Neural cell (in vitro differentiated cells): ENCODE results near the gene NCBP3. TPM values are rescaled to one million over a fixed set of nuclear protein-coding genes. Genes with fewer than 3 reads are reported as not detected.

Experiments used
- H2AFZ ChIP-seq: fragments of 200-600, 300-800 bp; sonication (generic), shearing (Covaris generic); 2 replicates; pipeline ENCODE4 v1.6.0; 2014; ENCODE audit warnings: low read depth, mild to moderate bottlenecking, antibody characterized with exemption, low read length, moderate library complexity
- H3F3A ChIP-seq: fragments of 200-600 bp; shearing (Covaris generic); 2 replicates; pipeline ENCODE4 v1.6.1; 2016; ENCODE audit warnings: mild to moderate bottlenecking, moderate library complexity, mixed read lengths, antibody characterized with exemption, low read length; ENCODE audit not compliant: insufficient read depth, poor library complexity, severe bottlenecking
- H3K27ac ChIP-seq: fragments of 200-600, 300-800 bp; sonication (generic), shearing (Covaris generic); 2 replicates; pipeline ENCODE4 v1.5.1; 2014; ENCODE audit warnings: mild to moderate bottlenecking, low read length, moderate library complexity
- H3K27me3 ChIP-seq: fragments of 300-800, 200-600 bp; sonication (generic), shearing (Covaris generic); 2 replicates; pipeline ENCODE4 v1.6.0; 2014; ENCODE audit warnings: mild to moderate bottlenecking, low read depth, low read length, moderate library complexity; ENCODE audit not compliant: insufficient read depth
- H3K36me3 ChIP-seq: fragments of 300-800, 200-600 bp; sonication (generic), shearing (Covaris generic); 2 replicates; pipeline ENCODE4 v1.5.1; 2014; ENCODE audit warnings: mild to moderate bottlenecking, antibody characterized with exemption, low read length, moderate library complexity; ENCODE audit not compliant: insufficient read depth
- H3K4me2 ChIP-seq: fragments of 300-800, 200-600 bp; sonication (generic), shearing (Covaris generic); 2 replicates; pipeline ENCODE4 v1.6.0; 2014; ENCODE audit warnings: mild to moderate bottlenecking, low read length
- H3K4me3 ChIP-seq: fragments of 300-800, 200-600 bp; sonication (generic), shearing (Covaris generic); 2 replicates; pipeline ENCODE4 v1.5.1; 2014; ENCODE audit warnings: mild to moderate bottlenecking, low read length, moderate library complexity
- H3K79me2 ChIP-seq: fragments of 200-600 bp; shearing (Covaris generic); replicated peaks from 2 replicates; pipeline ENCODE4 v1.6.0; 2014; ENCODE audit warnings: mild to moderate bottlenecking, low read length, moderate library complexity; ENCODE audit not compliant: insufficient read depth
- H3K9ac ChIP-seq: fragments of 300-800, 200-600 bp; sonication (generic), shearing (Covaris generic); 2 replicates; pipeline ENCODE4 v1.6.1; 2016; ENCODE audit warnings: mild to moderate bottlenecking, low read length, mixed read lengths
- H3K9me2 ChIP-seq: fragments of 200-600 bp; shearing (Covaris generic); 2 replicates; pipeline ENCODE4 v1.6.1; 2016; ENCODE audit warnings: mild to moderate bottlenecking, low read length, mixed read lengths; ENCODE audit not compliant: insufficient read depth
- H3K9me3 ChIP-seq: fragments of 200-600, 300-800 bp; sonication (generic), shearing (Covaris generic); 2 replicates; pipeline ENCODE4 v1.6.1; 2016; ENCODE audit warnings: mild to moderate bottlenecking, mixed run types, low read length, moderate library complexity, mixed read lengths
- H4K20me1 ChIP-seq: fragments of 200-600 bp; shearing (Covaris generic); 2 replicates; pipeline ENCODE4 v1.6.1; 2016; ENCODE audit warnings: mild to moderate bottlenecking, mixed run types; ENCODE audit not compliant: insufficient read depth
- EP300 ChIP-seq: fragments of 450-650 bp; conservative IDR thresholded peaks from 2 replicates; pipeline ENCODE4 v1.6.1; 2014; ENCODE audit warnings: antibody characterized with exemption, mild to moderate bottlenecking, moderate library complexity; ENCODE audit not compliant: poor library complexity, severe bottlenecking
- EZH2 ChIP-seq: fragments of 200-600, 300-800 bp; shearing (Covaris generic), sonication (generic); IDR thresholded peaks from 2 replicates; pipeline ENCODE4 v1.6.1; 2014; ENCODE audit warnings: antibody characterized with exemption, low read length, borderline replicate concordance, mild to moderate bottlenecking; ENCODE audit not compliant: insufficient read depth, poor library complexity, severe bottlenecking
- MXI1 ChIP-seq: fragments of 450-650 bp; conservative IDR thresholded peaks from 2 replicates; pipeline ENCODE4 v1.6.1; 2014; ENCODE audit warnings: antibody characterized with exemption, mild to moderate bottlenecking; ENCODE audit not compliant: poor library complexity, severe bottlenecking
- POLR2AphosphoS5 ChIP-seq: IDR thresholded peaks from 2 replicates; pipeline ENCODE4 v1.6.1; 2012
- RAD21 ChIP-seq: fragments of 450-650 bp; conservative IDR thresholded peaks from 2 replicates; pipeline ENCODE4 v1.6.1; 2014; ENCODE audit warnings: antibody characterized with exemption, mild to moderate bottlenecking, moderate library complexity
- REST ChIP-seq: IDR thresholded peaks from 2 replicates; pipeline ENCODE4 v1.6.1; 2012; ENCODE audit warnings: borderline replicate concordance
- SMC3 ChIP-seq: fragments of 450-650 bp; conservative IDR thresholded peaks from 2 replicates; pipeline ENCODE4 v1.6.1; 2014; ENCODE audit warnings: antibody characterized with exemption, mild to moderate bottlenecking, moderate library complexity; ENCODE audit not compliant: poor library complexity
- TAF1 ChIP-seq: IDR thresholded peaks from 2 replicates; pipeline ENCODE4 v1.6.1; 2012; ENCODE audit warnings: low read depth
- polyA minus RNA-seq: library from RNA; depleted of rRNA, polyadenylated mRNA; stranded (reverse); fragments of >200 nt; gene quantifications from 2 replicates; pipeline ENCODE4 v1.2.3, GENCODE V29; 2014
- polyA plus RNA-seq: library from polyadenylated mRNA; depleted of rRNA; stranded (reverse); fragments of >200 nt; gene quantifications from 2 replicates; pipeline ENCODE4 v1.2.3, GENCODE V29; 2014
- TF ChIP-seq, protein P1 (sequence below): fragments of 450-650 bp; IDR thresholded peaks from 2 replicates; pipeline ENCODE4 v1.5.1; 2014; ENCODE audit warnings: antibody characterized with exemption, mild to moderate bottlenecking, moderate library complexity; ENCODE audit not compliant: poor library complexity, severe bottlenecking

Gene NCBP3
- polyA plus RNA-seq (47.0 and 132 TPM in 2 replicates), polyA minus RNA-seq (51.4 and 61.9 TPM in 2 replicates)

DNA sequence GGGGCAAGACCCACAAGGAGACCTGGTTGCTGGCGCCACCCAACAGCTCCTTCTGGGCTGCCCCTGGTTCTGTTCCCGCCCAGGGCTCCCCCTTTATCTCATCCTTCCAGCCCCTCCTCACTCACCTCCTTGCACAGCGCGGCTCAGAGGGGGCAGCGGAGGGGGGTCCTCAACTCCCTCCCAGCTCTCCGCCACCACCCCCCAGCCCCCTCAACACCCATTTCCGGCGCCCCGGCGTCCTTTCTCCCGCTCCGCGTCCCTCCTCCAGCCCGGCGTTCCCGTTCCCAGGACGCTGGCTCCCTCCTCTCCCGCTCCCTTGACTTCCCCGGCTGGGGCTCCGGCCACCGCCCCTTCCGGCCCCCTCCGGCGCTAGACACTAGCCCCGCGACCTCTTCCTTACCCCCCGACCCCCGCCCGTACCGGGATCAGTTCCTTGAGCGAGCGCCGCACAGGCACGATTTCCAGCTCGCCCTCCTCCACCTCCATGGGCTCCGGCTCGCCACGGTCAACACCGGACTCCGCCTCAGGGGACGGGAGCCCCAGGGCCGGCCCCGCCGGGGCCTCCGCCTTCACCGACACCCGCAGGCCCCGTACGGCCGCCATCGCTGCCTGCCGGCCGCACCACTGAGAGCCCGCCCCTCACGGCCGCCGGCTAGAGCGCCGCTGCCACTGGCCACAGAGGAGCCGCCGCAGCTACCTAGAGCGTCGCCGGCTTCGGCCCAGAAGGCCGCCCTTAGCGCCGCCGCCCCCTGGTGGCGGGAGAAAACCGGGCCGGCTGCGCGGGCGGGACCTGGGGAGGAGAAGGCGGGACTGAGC lies at the start of gene NCBP3:
TSS of gene NCBP3 (minus strand) at position 626 of the 816 bp plus-strand sequence. CDS start at position 603, 23 bp downstream.
- H3K27ac ChIP-seq = peak within 1 kb of the TSS; percentile 96
- peak; percentile 68 for TF ChIP-seq MXI1
- peak; percentile 69 for TF ChIP-seq EP300
- TF ChIP-seq RAD21 = peak; percentile 57
- TF ChIP-seq, protein P1, sequence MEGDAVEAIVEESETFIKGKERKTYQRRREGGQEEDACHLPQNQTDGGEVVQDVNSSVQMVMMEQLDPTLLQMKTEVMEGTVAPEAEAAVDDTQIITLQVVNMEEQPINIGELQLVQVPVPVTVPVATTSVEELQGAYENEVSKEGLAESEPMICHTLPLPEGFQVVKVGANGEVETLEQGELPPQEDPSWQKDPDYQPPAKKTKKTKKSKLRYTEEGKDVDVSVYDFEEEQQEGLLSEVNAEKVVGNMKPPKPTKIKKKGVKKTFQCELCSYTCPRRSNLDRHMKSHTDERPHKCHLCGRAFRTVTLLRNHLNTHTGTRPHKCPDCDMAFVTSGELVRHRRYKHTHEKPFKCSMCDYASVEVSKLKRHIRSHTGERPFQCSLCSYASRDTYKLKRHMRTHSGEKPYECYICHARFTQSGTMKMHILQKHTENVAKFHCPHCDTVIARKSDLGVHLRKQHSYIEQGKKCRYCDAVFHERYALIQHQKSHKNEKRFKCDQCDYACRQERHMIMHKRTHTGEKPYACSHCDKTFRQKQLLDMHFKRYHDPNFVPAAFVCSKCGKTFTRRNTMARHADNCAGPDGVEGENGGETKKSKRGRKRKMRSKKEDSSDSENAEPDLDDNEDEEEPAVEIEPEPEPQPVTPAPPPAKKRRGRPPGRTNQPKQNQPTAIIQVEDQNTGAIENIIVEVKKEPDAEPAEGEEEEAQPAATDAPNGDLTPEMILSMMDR = peak; percentile 99
- TF ChIP-seq TAF1 = peak; percentile 83
- peak; percentile 73 for TF ChIP-seq SMC3
- TF ChIP-seq EZH2 = no peak
- peak; percentile 87 for TF ChIP-seq REST
- TF ChIP-seq POLR2AphosphoS5 = peak; percentile 93
- H3K27me3 ChIP-seq = no peaks in the 10 kb centered on the region
- H3K9me3 ChIP-seq = no peaks in the 10 kb centered on the region
- H3K4me2 ChIP-seq = peak within 1 kb of the TSS; percentile 67
- H3K79me2 ChIP-seq = peaks cover 33% of the 10 kb centered on the region
- H3K4me3 ChIP-seq = peak within 1 kb of the TSS; percentile 97
- no peaks in the 10 kb centered on the region for H3K36me3 ChIP-seq
- no peaks in the 10 kb centered on the region for H4K20me1 ChIP-seq
- peak within 1 kb of the TSS; percentile 98 for H3K9ac ChIP-seq
- H2AFZ ChIP-seq = peak within 1 kb of the TSS; percentile 99
- no peaks in the 10 kb centered on the region for H3F3A ChIP-seq
- no peaks in the 10 kb centered on the region for H3K9me2 ChIP-seq

DNA sequence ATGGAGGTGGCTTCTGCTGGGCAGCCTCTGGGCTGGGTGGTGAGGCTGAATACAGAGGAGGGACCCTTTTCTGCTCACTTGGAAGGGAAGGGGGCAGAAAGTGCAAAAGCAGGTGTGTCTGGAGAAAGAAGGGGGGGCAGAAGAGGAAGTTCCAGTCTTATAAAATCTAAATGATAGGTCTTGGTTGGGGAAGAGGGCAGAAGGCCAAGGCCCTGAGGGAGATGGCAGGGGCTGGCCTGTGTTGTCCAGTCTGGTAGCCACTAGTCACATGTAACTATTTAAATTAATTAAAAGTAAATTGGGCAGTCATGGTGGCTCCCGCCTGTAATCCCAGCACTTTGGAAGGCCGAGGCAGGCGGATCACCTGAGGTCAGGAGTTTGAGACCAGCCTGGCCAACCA lies 49.3 kb upstream of the NCBP3 start:
- no peak overlapping the region for H3K4me3 ChIP-seq
- TF ChIP-seq POLR2AphosphoS5 (no peak), EP300 (no peak), EZH2 (no peak), TAF1 (no peak), REST (no peak), MXI1 (no peak), RAD21 (no peak), SMC3 (no peak)
- TF ChIP-seq, protein P1 = no peak
- H3K4me2 ChIP-seq = no peak overlapping the region
- H4K20me1 ChIP-seq = no peaks in the 10 kb centered on the region
- H3K9me2 ChIP-seq = no peaks in the 10 kb centered on the region
- H2AFZ ChIP-seq = no peak overlapping the region
- no peaks in the 10 kb centered on the region for H3K36me3 ChIP-seq
- H3K79me2 ChIP-seq = no peaks in the 10 kb centered on the region
- no peak overlapping the region for H3K27ac ChIP-seq
- no peaks in the 10 kb centered on the region for H3K9me3 ChIP-seq
- no peaks in the 10 kb centered on the region for H3K27me3 ChIP-seq
- H3F3A ChIP-seq = no peaks in the 10 kb centered on the region
- H3K9ac ChIP-seq = no peak overlapping the region
